Measurements from ENCODE around the gene POP4.

The POP4 gene

DNA sequence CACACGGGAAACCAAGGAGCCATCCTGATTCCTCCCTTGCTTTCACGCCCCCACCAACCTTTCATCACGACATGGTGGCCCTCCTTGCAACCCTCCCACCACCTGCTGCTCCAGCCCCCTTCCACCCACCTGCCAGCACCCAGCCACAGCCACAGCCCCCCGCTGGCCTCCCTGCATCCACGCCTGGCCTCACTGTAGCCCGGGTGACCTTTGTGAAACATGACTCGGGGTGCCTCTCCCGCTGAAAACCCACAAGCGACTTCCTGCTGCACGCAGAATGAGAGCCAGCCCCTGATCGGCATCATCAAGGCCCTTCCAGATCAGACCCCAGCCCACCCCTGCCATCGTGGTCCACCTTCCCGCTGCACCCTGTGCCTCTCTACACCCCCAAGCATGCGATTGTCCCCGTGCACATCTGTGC, 14.9 kb downstream of the POP4 start:
- H3K4me1 ChIP-seq (ENCODE audit: insufficient read depth, poor library complexity, severe bottlenecking) = no peaks in the 10 kb centered on the region
- DNase-seq (ENCODE audit: low spot score) (no peak), ATAC-seq (ENCODE audit: low read depth) (no peak)
- no peaks in the 10 kb centered on the region for H3K36me3 ChIP-seq (ENCODE audit: low read depth)
- no peaks in the 10 kb centered on the region for H3K27me3 ChIP-seq (ENCODE audit: insufficient read depth, poor library complexity, severe bottlenecking)
- TF ChIP-seq CTCF (IDR thresholded peaks at IDR 0.05; ENCODE audit: poor library complexity, severe bottlenecking) = no peak
- H3K9me3 ChIP-seq (ENCODE audit: severe bottlenecking) = no peaks in the 10 kb centered on the region
- no peak overlapping the region for H3K27ac ChIP-seq (ENCODE audit: poor library complexity, severe bottlenecking)
- no peak overlapping the region for H3K4me3 ChIP-seq (ENCODE audit: severe bottlenecking)

DNA sequence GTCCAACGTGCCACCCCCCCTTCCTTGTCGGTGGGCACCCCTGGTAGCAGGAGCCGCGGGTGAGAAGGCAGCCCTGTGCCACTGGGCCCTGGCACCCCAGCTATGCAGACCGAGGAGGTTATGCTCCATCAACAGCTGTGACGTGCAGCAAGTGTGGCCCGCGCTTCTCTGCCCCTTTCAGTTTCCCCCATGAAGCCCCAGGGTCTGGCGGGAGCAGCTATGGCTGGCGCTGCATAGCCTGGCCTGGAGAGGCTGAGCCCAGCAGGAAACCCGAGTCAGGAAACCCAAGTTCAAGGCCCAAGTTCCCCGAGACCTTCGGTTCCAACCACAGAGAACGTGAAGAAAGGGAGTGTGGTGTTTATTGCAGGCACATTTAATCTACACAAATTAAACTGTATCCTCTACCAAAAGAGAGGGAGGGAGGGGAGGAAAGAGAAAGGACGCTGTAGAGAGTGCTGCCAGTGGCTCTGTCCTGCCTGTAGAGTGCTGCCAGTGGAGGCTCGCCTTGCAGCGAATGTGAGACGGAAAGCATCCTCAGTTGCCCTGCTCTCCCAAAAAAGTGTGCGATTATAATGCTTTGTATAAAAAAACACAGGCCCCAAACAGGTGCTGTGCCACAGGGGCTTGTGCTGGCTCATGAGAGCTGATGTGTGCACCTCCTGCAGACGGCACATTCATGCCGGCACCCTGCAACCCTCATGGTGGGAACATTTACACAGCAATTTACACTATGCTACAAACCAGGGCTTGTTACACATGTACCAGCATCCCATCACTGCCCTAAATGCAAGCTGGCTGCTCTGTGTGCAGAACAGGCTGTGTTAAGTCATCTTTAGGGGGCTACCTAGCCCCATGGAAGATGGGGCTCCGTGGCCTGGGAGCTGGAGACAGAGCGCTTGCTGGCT, 16.3 kb downstream of the POP4 start:
- no peaks in the 10 kb centered on the region for H3K36me3 ChIP-seq (ENCODE audit: low read depth)
- no peaks in the 10 kb centered on the region for H3K9me3 ChIP-seq (ENCODE audit: severe bottlenecking)
- H3K4me1 ChIP-seq (ENCODE audit: insufficient read depth, poor library complexity, severe bottlenecking) = no peaks in the 10 kb centered on the region
- ATAC-seq (ENCODE audit: low read depth) (0 out of 3 replicates have a peak, but pooled peaks have one; percentile 31), DNase-seq (ENCODE audit: low spot score) (no peak)
- H3K4me3 ChIP-seq (ENCODE audit: severe bottlenecking) = no peak overlapping the region
- no peak overlapping the region for H3K27ac ChIP-seq (ENCODE audit: poor library complexity, severe bottlenecking)
- TF ChIP-seq CTCF (IDR thresholded peaks at IDR 0.05; ENCODE audit: poor library complexity, severe bottlenecking) = no peak
- no peaks in the 10 kb centered on the region for H3K27me3 ChIP-seq (ENCODE audit: insufficient read depth, poor library complexity, severe bottlenecking)

GRCh38 chr19:29623726-29624488, 17.8 kb downstream of the POP4 start:
- Histone ChIP-seq H3K4me1 (ENCODE audit: insufficient read depth, poor library complexity, severe bottlenecking) (no peaks in the 10 kb centered on the region), H3K4me3 (ENCODE audit: severe bottlenecking) (no peak overlapping the region), H3K9me3 (ENCODE audit: severe bottlenecking) (no peaks in the 10 kb centered on the region), H3K27ac (ENCODE audit: poor library complexity, severe bottlenecking) (no peak overlapping the region), H3K36me3 (ENCODE audit: low read depth) (no peaks in the 10 kb centered on the region), H3K27me3 (ENCODE audit: insufficient read depth, poor library complexity, severe bottlenecking) (no peaks in the 10 kb centered on the region)
- no peak for DNase-seq (ENCODE audit: low spot score)
- TF ChIP-seq CTCF (IDR thresholded peaks at IDR 0.05; ENCODE audit: poor library complexity, severe bottlenecking) = no peak
- ATAC-seq (ENCODE audit: low read depth) = no peak

DNA sequence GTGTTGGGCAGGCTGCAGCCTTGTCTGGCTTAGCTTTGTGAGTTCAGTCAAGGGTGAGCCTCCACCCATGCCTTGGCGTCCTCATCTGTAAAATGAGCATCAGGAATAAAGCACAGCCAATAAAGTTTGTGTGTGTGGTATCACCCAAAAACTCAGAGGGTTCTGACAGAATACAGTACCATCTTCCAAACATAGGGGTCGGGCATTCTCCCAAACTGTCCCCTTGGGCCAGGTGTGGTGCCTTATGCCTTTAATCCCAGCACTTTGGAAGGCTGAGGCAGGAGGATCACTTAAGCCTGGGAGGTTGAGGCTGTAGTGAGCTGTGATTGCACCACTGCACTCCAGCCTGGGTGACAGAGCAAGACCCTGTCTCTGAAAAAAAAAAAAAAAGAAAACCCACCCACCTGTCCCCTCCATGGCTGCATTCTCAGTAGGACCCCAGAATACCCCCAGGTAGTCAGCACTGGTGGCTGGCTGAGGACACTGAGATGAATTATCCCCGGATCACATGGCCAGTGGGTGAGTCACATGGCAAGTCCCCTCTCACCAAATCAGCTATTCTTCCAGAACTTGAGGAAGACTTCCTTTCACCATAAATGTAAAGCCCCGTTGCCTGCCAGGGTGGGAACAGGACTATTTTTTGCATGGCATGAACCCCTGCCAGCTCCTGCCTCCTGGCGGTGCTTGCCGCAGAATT, 18.6 kb downstream of the POP4 start:
- H3K27me3 ChIP-seq (ENCODE audit: insufficient read depth, poor library complexity, severe bottlenecking) = no peaks in the 10 kb centered on the region
- H3K4me3 ChIP-seq (ENCODE audit: severe bottlenecking) = no peak overlapping the region
- no peak for ATAC-seq (ENCODE audit: low read depth)
- no peaks in the 10 kb centered on the region for H3K4me1 ChIP-seq (ENCODE audit: insufficient read depth, poor library complexity, severe bottlenecking)
- no peaks in the 10 kb centered on the region for H3K9me3 ChIP-seq (ENCODE audit: severe bottlenecking)
- no peak for TF ChIP-seq CTCF (IDR thresholded peaks at IDR 0.05; ENCODE audit: poor library complexity, severe bottlenecking)
- no peaks in the 10 kb centered on the region for H3K36me3 ChIP-seq (ENCODE audit: low read depth)
- DNase-seq (ENCODE audit: low spot score) = no peak
- no peak overlapping the region for H3K27ac ChIP-seq (ENCODE audit: poor library complexity, severe bottlenecking)
